ENCODE data around the gene ABHD17A.

The ABHD17A gene

DNA sequence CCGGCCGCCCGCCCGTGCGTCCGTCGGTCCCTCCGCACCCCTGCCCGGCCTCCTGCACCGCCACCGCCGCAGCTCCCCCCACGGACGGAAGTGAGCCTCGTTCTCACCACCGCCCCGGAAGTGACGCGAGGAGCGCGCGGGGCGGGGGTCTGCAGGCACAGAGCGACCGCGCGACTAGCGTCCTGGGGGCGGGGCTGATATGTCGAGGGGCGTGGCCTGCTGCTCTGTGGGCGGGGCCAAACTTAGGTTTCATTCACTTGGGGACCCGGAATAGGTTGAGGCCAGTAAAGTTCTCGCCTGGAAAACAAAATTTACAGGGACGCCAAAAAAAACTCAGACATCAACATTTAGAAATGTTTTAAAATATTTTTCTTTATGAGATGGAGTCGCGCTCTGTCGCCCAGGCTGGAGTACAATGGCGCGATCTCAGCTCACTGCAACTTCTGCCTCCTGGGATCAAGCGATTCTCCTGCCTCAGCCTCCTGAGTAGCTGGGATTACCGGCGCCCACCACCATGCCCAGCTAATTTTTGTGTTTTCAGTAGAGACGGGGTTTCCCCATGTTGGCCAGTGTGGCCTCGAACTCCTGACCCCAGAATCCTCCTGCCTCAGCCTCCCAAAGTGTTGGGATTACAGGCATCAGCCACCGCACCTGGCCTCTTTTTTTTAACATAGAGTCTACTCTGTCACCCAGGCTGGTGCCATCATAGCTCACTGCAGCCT lies at the start of gene ABHD17A:
TSS of gene ABHD17A (minus strand) at position 99 of the 722 bp plus-strand sequence. CDS start 3,930 bp downstream, outside the sequence.
- DNase-seq: peak; percentile 83 to 91

DNA sequence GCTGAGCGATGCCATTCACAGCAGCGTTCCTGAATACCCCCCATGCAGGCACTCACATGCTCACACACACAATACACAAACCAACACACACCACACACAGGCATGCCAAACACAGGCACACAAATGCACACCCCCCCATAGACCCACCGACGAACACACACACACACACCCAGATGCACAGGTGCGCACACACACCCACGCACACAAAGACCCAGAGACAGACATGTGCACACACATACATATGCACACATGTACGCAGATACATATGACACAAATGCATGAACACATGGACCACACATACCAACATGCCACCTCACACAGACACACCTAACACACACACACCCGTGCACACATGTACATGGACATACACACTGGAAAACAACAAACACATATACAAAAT lies 48.6 kb upstream of the ABHD17A start:
- no peak for DNase-seq

DNA sequence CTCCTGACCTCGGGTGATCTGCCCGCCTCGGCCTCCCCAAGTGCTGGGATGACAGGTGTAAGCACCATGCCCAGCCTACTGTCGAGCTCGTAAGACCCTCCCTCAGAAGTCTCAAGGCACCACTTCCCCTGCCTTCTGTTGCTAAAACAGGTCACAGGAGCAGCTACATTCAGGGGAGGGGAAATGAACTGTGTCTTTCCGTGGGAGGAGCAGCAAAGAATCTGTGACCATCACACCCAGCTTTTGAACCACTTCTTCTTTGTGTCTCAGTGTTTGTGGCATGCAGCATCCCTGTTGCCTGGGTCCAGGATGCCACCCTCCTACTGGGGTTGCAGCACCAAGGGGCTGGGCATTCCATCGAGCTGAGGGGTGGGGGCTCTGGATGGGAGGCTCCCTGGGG lies 47.9 kb upstream of the ABHD17A start:
- no peak for DNase-seq

GRCh38 chr19:1932395-1932794 lies 47.1 kb upstream of the ABHD17A start:
- no peak for DNase-seq

DNA sequence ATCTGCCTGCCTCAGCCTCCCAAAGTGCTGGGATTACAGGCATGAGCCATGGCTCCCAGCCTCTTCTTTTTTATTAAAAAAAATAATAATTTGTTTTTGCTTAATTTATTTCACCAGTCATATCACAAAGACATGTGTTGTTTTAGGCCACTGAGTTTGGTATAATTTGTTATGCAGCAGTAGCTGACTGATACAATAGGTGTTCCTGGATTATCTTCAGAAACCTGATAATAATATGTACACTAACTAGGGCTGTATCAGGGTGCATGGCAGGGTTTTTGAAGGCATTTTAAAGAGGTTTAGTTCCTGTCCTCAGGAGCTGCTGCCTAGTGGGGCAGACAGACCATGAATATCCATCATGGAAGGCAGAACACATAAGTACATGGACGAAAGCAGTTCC lies 46.1 kb upstream of the ABHD17A start:
- no peak for DNase-seq

DNA sequence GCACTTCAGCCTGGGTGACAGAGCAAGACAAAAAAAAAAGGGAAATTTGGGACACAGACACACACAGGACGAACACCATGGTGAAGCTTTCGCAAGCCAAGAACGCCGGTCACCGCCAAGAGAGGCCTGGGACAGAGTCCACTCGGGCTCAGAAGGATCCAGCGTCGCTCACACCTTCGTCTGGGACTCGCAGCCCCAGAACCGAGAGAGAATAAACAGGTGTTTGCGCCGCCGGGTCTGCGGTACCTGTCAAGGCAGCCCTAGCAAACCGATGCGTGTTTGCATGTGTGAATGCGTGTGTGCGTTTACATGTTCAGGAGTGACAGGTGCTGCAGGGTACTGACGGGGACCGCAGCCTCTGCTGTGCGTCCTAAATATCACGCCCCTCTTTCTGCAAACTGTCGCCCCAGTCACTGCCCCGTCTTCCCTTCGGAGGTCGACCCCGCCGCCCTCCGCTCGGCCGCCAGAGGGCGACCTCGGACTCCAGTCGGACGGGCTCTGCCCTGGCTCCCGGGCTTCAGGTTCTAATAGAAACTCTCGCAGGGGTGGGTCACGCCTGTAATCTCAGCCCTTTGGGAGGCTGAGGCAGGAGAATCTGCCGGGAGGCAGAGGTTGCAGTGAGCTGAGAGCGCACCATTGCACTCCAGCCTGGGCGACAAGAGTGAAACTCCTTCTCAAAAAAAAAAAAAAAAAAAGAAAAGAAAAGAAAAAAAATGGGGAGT lies 43.9 kb upstream of the ABHD17A start:
- peak in 1 of 2 donors; percentile 56 for DNase-seq

GRCh38 chr19:1925544-1925943 lies 40.2 kb upstream of the ABHD17A start:
- no peak for DNase-seq

DNA sequence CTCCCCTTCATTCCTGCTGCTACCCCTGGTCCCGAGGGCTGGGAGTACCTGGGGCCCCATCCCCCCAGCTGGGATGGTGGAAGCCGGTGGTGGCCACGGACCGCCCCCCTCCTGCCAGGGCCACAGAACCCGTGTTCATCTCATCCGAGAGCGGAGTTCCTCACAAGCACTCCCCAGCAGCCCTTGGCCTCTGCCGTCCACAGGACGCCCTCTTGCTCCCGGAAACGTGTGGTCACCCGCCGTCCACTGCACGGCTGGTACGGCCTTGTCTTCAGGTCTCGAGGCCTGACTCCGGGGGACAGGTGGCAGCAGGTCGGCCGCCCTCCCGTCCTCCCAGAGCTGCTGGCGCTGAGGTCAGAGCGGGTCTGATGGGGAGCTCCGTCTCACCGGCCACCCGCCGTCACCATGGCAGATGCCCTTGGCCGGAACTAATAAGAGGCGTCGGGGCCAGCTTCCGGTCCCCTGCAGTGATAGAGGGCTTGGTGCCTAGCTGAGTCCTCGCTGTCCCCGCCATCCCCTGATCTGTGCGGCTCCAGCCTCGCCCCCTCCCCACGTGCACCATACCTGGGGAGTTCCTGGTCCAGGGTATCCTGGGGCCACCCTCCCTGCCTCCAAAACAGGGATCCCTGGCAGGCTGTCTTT lies 39.1 kb upstream of the ABHD17A start:
- no peak for DNase-seq

GRCh38 chr19:1923319-1923718 lies 38.0 kb upstream of the ABHD17A start:
- no peak for DNase-seq

DNA sequence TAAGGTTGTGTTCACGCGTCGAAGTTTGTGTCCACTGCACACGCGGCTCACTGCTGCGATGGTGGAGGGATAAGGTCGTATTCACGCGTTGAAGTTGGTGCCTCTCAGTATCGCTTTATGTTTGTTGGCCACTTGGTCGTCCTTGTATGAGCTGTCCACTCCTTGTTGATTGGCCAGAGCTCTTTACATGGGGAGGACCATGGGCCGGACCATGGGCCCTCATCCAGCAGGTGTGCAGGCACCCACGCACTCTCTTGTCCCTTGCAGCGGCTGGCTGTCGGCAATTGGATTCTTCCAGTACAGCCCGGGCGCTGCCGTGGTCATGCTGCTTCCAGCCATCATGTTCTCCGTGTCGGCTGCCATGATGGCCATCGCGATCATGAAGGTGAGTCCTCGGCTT lies 37.5 kb upstream of the ABHD17A start:
- no peak for DNase-seq

DNA sequence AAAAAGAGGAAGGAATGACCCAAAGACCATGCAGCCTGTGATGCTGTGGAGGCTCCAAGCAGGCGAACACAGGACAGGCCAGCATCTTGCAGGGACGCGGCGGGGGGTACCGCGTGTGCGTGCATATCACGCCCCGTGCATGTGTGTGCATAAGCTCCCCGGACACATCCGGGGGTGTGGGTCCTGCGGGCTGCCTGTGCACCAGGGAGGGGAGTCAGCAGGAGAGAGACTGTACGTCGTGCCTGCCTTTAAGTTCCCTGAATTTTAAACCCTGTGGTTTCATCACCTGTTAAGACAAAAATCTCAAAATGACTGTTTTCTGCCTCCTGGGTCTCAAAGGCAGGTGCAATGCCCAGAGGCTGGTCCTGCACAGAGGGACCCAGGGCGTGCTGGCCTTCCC lies 36.5 kb upstream of the ABHD17A start:
- no peak for DNase-seq

- DNase-seq: no peak
These were observed 36.0 kb upstream of the ABHD17A start for GRCh38 chr19:1921326-1921725.

DNA sequence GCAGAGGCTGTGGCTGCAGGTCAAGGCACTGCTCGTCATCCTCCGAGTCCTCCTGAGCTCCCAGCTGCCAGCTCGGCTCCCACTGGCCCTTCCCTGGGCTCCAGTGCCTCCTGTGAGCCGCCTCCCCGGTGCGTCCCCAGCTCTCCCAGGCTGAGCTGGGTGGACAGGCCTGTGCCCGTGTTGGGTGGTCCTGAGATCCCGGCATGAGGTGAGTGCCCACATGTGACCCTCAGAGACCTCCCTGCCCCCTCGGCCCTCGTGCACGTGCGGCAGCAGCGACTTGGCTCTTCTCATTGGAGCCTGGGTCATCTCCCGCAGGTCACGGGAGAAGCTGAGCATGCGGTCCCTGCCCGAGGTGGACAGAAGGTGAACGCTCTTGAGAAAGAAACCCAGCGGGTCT lies 35.3 kb upstream of the ABHD17A start:
- DNase-seq: no peak

- DNase-seq: no peak
These were observed 33.7 kb upstream of the ABHD17A start for GRCh38 chr19:1918975-1919374.

DNA sequence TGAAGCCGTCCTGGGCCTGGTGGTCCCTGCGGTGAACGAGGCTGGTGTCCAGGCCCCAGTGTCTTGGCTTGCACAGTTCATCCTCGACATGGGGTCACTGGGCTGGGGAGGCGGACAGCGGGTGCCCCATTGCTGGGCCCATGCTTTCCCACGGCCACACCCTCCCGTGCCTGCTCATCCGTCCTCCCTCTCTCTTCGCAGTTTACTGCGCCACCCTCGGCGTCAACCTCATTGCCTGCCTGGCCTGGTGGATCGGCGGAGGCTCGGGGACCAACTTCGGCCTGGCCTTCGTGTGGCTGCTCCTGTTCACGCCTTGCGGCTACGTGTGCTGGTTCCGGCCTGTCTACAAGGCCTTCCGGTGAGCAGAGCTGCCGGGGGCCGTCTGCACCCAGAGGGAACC lies 32.6 kb upstream of the ABHD17A start:
- no peak for DNase-seq

- no peak for DNase-seq
These were observed 31.9 kb upstream of the ABHD17A start for GRCh38 chr19:1917146-1917545.

DNA sequence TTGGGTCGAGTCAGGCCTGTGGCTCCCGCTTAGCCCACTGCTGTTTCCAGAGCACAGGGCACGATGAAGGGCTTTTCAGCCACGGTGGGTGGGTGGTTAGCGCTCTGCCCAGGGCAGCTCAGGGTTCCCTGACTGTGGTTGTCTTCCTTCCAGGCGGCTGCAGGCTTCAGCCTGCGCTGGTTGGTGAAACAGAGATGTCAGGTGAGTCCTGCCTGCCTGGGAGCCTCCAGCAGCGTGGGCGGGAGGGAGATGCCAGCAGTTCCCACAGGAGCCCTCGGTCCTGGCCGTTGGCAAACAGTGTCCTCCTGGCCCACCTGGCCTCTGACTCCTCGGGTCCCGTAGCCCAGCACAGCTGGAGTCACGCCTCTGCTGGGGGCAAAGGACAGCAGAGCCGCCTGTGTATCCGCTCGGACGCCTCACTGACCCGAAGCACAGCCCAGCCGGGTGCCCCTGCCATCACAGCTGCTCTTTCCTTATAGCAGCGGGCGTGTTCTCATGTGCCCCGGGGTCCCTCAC lies 29.6 kb upstream of the ABHD17A start:
- no peak for DNase-seq

DNA sequence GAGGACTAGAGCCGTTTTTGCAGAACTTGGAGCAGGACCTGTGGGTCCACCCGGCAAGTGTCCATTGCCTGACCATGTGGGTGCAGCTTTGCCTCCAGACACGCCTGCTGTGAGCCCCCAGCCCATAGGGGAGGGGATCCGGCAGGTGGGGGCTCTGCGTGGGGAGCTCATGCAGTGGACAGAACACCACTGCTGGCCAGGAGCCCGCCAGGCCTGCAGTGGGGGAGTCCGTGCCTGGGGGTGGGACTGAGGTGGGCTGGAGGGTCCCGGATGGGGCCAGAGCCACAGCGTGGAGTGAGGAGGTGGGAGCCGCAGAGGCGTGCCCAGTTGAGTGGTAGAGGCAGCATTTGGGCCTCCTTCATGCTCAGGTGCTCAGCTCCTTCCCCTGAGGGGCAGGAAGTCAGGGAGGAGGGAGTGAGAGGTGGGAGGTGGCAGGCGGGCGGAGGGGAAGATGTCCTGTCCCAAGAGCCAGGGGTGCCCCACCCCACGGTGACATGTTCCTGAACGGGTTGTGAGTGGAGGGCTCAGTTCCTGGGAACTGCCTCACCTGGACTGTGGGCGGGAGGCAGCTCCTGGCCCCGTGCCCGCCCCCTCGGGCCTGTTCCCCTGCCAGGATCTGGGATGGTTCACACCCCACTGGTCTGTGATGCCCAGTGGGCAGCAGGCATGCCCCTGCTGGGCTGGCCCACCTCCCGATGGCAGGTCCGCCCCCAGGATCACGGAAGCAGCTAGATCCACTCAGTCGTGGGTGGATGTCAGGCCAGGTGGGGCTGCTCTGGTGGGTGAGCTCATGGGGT lies 28.7 kb upstream of the ABHD17A start:
- no peak for DNase-seq

DNA sequence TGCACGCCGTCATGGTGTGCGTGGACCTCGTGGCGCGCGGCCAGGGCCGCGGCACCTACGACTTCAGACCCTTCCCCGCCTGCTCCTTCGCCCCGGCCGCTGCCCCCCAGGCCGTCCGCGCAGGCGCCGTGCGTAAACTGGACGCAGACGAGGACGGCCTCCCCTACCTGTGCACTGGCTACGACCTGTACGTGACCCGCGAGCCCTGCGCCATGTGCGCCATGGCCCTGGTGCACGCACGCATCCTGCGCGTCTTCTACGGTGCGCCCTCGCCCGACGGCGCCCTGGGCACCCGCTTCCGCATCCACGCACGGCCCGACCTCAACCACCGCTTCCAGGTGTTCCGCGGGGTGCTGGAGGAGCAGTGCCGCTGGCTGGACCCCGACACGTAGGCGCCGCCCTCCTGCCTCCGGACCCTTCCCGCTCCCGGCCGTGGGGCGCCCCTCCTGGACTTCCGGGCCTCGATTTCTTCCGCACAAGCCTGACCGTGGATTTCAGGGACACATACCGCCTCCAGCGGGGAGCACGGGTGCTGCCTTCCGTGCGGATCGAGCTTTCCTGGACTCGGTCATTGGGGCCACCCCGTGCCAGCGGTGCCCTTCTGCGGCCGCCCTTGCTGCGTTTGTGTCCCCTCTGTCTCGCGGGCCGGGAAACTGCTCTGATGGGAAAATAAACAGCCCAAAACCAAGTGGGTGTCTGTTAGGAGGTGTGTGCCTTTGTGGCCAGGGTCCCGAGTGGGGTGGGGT lies 27.6 kb upstream of the ABHD17A start:
- no peak for DNase-seq

GRCh38 chr19:1911995-1912394 lies 26.7 kb upstream of the ABHD17A start:
- no peak for DNase-seq

- DNase-seq: no peak
These were observed 25.8 kb upstream of the ABHD17A start for GRCh38 chr19:1911098-1911497.

- peak in 1 of 2 donors; percentile 16 for DNase-seq
These were observed 24.9 kb upstream of the ABHD17A start for GRCh38 chr19:1910177-1910576.

Measured in hippocampal formation (tissue), 2 donors.